Mammary epithelial cell (primary cell): ENCODE measurements around the gene UBE2K.

Experiments used
- EZH2 ChIP-seq: IDR thresholded peaks from 2 replicates; pipeline ENCODE4 v1.6.1; 2012; ENCODE audit warnings: low read length, inconsistent platforms, borderline replicate concordance
- TF ChIP-seq, protein P1 (sequence below), 2 donors: IDR thresholded peaks in 1 of 2; conservative IDR thresholded peaks in 1 of 2; 2 replicates each; pipeline ENCODE4 v1.5.1; 2011 to 2012; ENCODE audit warnings: inconsistent platforms in 2 of 2, low read length in 2 of 2, mild to moderate bottlenecking in 2 of 2, control low read depth in 1 of 2, low read depth in 1 of 2; ENCODE audit not compliant: insufficient read depth in 1 of 2; ENCODE audit errors: extremely low read depth in 1 of 2

DNA sequence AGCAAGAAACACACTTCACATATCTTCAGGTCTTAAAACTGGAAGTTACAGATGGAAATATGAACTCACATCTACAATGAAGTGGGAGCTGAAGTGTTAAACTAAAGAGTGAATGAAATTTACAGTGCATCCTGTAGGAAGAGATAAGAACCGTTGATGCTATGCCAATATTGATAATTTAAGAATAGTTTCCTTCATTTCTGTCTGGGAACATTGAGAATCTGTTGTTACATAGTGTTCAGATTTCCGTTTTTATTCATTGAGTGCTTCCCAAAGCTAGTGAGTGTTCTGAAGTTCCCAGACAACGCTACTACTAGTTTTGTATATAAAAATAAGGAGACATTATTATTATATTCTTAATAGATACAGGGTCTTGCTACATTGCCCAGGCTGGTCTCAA lies 52.3 kb downstream of the UBE2K start:
- TF ChIP-seq, protein P1, sequence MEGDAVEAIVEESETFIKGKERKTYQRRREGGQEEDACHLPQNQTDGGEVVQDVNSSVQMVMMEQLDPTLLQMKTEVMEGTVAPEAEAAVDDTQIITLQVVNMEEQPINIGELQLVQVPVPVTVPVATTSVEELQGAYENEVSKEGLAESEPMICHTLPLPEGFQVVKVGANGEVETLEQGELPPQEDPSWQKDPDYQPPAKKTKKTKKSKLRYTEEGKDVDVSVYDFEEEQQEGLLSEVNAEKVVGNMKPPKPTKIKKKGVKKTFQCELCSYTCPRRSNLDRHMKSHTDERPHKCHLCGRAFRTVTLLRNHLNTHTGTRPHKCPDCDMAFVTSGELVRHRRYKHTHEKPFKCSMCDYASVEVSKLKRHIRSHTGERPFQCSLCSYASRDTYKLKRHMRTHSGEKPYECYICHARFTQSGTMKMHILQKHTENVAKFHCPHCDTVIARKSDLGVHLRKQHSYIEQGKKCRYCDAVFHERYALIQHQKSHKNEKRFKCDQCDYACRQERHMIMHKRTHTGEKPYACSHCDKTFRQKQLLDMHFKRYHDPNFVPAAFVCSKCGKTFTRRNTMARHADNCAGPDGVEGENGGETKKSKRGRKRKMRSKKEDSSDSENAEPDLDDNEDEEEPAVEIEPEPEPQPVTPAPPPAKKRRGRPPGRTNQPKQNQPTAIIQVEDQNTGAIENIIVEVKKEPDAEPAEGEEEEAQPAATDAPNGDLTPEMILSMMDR (conservative IDR thresholded peaks at IDR 0.05 in 1 of 2, IDR thresholded peaks at IDR 0.05 in 1 of 2; ENCODE audit: extremely low read depth in 1 of 2, insufficient read depth in 1 of 2, low read depth in 1 of 2, low read length in 2 of 2) = no peak
- no peak for TF ChIP-seq EZH2
